ENCODE results near the gene ZBTB32.

- TF ChIP-seq CTCF (IDR thresholded peaks at IDR 0.05) (no peak), POLR2A (IDR thresholded peaks at IDR 0.05) (no peak)
Observed at GRCh38 chr19:35746087-35746462, 41.7 kb downstream of the ZBTB32 start.

All from breast epithelium (tissue), 3 donors.